Stimulated activated CD4-positive, alpha-beta T cell treated with anti-CD3 and anti-CD28 coated beads, TNF-alpha, amount 100 ng/mL, for 24 hours (primary cell): ENCODE results near the gene NTN3.
"Not testable (repeated sequence)": the region's sequence is repeated elsewhere in the genome, so short reads cannot be mapped to it uniquely, and the experiment has no call there.

Experiments used
- DNase-seq, 3 experiments: peaks; one replicate each; pipeline ENCODE4 v3.0.0-alpha.2; 2020; ENCODE audit warnings: low read depth in 3 of 3

The NTN3 gene

DNA sequence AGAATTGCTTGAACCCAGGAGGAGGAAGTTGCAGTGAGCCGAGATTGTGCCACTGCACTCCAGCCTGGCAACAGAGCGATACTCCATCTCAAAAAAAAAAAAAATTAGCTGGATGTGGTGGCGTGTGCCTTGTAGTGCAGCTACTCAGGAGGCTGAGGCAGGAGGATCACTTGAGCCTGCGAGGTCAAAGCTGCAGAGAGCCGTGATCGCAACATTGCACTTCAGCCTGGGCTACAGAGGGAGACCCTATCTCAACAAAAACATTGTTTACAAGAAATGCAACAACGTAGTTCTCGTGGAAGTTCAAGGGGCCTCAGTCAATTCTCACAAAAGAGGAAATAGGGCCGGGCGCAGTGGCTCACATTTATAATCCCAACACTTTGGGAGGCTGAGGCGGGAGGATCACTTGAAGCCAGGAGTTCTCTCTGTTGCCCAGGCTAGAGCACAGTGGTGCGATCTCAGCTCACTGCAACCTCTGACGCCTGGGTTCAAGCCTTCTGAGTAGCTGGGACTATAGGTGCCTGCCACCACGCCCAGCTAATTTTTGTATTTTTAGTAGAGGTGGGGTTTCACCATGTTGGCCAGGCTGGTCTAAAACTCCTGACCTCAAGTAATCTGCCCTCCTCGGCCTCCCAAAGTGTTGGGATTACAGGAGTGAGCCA is 29.8 kb upstream of the NTN3 start:
- not testable (repeated sequence) for DNase-seq

DNA sequence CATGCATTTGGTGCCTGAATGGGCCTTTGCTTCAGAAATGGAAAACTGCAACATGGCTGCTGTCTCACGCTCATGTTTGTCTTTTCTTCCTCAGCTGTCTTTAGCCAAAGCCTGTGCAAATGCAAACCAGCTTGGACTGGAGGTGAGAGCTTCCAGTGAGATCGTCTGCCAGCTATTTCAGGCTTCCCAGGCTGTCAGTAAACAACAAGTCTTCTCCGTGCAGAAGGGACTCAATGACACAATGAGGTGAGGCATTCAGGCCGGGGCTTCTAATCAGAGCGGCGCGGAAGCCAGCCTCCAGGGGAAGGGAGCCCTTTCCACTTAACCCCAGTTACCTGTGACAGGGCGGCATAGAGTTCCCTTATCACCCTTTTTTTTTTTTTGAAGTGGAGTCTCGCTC is 27.5 kb upstream of the NTN3 start:
- no peak for DNase-seq

DNA sequence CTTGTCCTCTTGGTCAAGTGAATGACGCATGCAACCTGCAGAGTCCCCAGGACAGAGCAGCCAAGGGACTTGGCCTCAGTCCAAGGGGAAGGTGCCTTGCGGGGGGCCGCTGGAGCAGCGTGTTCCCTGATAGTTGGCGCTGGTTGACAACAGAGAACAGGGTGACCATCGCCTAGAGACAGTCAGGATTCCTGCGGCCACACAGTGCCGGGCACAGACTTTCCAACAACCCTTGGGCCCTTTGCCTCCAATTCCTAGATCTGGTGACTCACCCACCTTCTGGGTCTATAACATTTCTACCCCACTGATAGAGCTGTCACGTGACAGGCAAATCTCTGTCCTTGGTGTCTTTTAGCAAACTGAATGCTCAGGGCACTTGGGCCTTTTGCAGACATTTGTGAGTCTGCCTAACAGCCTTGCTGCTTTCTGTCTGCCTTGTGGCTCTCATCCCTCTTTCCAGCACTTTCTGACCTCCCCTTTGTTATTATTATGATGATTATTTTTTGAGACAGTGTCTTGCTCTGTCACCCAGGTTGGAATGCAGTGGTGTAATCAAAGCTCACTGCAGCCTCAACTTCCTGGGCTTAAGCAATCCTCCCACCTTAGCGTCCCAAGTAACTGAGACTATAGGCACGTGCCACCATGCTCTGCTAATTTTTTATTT is 23.0 kb upstream of the NTN3 start:
- no peak for DNase-seq

DNA sequence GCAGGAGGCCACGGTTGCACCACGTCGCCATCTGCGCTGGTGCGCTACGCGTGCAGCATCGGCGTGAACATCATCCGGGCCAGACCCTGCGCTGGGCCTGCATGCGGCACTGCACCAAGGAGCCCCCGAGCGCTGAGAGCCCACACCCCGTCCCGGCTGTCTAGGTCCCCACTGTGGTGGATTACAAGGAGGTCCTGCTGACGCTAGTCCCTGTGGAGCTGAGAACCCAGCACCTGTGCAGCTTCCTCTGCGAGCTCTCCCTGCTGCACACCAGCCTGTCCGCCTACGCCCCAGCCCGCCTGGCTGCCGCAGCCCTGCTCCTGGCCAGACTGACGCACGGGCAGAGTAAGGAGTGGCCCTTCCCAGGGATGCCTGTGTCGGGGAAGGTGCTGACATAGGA is 22.0 kb upstream of the NTN3 start:
- no peak for DNase-seq

DNA sequence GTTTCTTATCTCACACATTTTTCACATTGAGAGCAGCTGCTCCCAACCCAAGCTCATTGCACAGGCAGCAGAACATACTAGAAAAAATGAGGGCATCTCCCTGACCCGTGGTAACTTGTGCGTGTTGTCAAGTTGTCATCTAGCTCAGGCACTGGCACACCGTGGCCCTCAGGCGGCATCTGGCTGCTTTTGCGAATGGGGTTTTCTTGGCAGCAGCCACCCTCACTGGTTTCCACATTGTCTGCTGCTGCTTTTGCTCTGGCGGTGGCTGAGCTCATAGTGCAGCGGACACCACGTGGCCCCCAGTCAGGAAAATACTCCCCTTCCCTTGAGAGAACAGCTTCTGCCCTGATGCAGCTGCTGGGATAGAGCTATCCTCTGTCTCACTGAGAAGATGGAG is 20.6 kb upstream of the NTN3 start:
- no peak for DNase-seq

DNA sequence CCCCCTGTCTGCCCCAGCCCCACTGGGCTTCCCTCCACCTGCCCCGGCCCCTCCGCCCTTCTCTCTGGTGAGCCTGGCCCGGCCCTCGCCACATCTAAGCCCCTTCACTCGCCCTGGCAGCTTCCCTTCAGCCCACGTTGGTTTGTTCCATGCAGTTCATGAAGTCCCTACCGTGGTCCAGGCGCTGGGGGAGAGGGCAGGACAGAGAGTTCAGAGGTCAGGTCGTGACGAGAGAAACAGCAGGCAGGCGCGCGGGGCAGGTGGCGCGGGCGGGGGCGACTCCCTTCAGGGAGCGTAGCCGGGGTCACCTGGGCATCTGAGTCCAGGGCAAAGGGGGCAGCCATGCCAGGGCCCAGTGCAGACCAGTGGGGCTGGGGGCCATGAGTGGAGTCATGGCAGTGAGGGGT is 20.1 kb upstream of the NTN3 start:
- DNase-seq: no peak

DNA sequence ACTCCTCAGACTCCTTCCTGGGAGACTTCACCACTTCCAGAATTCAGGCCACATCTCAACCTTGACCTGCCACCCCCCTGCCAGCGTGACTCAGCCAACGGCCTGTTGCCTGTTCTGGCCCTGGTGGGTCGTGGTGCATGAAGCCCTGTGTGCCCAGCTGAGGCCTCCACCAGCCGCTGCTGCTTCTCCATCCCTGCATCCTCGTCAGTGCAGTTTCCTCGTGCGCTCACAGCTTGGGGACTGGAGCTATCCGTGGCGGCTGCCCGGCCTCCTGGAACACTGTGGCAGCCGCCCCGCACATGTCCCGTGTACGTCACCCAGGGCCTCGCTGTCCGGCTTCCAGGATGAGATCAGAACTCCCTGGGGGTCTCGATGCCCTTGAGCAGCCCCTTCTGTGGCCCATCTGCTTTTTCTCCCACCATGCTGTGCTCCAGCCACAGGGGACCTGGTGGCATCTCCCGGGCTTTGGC is 19.2 kb upstream of the NTN3 start:
- no peak for DNase-seq

DNA sequence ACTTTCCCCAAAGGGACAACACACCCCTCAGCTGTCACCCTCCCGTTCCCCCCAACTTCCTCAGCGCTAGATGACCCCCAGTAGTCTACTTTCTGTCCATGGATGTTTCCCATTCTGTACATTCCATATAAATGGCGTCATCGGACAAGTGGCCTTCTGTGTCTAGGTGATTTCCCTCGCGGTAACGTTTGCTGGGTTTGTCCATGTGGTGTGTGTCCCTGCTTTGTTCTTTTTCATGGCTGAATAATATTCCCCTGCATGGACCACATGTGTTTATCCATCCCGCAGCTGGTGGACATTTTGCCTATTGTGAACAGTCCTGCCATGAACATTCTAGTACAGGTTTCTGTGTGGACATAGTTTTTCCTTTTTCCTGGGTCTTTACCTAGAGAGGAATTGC is 18.4 kb upstream of the NTN3 start:
- no peak for DNase-seq

DNA sequence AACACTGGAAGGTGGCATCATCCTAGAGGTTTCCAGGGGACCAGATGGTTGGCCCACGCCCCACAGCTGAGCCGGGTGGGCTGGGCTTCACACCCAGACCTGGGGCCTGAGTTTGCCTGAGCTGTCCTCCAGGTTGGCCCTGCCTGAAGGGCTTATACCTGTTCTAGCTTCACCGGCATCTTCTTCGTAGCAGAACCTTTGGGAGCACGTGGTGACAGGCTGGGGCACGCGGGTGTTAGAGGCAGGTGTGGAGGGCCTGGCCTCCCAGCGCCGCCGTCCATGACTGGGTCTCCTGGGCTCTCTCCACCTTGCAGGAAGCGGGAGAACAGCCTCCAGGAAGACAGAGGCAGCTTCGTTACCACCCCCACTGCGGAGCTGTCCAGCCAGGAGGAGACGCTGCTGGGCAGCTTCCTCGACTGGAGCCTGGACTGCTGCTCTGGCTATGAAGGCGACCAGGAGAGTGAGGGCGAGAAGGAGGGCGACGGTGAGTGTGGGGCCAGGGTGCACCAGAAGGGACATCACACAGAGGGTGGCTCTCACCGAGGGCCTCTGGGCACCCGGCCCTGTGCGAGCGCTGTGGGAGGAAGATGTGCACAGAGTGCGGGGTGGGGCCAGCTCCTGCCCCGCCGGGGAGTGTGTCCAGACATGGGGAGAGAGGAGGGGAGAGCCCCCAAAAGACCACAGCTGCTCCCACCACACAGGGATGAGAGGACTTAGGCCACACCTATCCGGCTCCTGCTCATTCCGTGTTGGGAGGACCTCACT is 15.8 kb upstream of the NTN3 start:
- no peak for DNase-seq

DNA sequence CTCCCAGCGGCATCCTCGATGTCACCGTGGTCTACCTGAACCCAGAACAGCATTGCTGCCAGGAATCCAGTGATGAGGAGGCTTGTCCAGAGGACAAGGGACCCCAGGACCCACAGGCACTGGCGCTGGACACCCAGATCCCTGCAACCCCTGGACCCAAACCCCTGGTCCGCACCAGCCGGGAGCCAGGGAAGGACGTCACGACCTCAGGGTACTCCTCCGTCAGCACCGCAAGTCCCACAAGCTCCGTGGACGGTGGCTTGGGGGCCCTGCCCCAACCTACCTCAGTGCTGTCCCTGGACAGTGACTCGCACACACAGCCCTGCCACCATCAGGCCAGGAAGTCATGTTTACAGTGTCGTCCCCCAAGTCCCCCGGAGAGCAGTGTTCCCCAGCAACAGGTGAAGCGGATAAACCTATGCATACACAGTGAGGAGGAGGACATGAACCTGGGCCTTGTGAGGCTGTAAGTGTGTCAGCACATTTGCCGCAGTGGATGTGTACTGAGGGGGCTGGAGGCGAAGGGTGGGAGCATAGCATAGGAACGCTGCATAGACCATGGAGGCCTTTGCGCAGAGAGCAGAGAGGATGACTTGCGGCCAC is 14.4 kb upstream of the NTN3 start:
- DNase-seq: no peak

DNA sequence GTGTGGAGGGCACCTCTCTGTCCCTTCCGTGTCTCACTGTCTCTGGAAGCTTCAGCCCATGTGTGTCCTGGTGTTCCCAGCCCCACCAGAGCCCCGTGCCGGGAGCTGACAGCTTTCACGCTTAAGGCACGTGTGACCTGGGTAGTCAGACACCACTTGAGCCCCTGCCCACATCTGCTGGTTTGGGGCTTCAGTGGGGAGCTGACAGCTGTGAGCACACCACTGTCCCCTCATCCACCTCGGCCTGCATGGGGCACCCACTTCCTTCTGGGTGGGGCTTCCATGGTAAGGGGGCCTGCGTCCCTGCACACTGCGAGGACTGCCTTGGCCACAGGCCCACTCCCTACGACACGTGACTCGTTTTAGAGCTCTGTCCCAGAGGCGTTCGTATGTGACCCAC is 13.8 kb upstream of the NTN3 start:
- DNase-seq: no peak

DNA sequence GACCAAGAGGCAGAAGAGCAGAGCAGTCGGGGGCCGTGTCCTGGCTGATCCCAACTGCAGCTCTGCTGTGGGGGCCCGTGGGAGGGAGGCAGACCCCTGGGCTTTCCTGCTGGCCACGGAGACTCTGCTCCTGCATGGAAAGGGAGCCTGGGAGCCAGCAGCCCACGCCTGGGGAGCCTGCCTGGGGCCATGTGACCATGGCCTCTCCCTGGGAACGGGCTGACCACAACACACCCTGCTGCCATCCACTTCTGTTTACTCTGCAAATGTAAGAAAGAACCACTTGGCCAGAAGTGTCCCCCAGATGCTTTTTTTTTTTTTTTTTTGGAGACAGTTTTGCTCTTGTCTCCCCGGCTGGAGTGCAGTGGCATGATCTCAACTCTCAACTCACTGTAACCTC is 13.2 kb upstream of the NTN3 start:
- no peak for DNase-seq

DNA sequence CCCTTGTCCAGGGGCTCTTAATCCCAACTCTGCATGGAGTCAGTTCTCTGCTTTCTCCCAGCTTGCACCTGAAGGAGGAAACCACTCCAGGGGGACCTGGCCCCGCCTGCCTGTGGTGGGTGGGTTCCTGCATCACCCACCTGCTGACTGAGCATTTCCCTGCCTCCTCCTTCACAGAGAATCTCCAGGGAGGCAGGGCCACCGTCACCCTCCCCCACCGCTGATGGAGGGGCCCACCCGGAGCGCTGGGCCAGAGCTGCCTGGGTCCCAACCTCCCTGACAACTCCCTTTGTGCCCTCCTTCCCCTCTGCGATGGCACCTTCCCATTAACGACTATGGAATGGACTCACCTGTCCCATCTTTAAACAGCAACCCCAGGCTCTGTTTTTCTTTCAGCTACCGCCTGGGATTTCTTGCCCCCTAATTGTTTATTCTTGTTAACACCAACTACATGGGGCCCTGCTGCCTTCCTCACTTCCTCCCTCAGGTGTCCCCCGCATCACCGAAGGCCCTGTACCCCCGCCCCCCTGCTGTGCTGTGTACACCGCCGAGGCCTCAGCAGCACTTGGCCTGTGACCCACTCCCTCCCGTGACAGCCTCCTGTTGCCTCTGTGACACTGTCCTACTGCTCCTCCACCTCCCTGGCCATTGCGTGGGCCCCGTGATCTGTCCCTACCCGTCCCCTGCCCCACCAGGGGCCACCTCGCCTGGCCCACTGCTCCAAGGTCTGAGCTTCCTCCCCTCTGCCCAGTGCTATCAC is 12.0 kb upstream of the NTN3 start:
- DNase-seq: no peak

DNA sequence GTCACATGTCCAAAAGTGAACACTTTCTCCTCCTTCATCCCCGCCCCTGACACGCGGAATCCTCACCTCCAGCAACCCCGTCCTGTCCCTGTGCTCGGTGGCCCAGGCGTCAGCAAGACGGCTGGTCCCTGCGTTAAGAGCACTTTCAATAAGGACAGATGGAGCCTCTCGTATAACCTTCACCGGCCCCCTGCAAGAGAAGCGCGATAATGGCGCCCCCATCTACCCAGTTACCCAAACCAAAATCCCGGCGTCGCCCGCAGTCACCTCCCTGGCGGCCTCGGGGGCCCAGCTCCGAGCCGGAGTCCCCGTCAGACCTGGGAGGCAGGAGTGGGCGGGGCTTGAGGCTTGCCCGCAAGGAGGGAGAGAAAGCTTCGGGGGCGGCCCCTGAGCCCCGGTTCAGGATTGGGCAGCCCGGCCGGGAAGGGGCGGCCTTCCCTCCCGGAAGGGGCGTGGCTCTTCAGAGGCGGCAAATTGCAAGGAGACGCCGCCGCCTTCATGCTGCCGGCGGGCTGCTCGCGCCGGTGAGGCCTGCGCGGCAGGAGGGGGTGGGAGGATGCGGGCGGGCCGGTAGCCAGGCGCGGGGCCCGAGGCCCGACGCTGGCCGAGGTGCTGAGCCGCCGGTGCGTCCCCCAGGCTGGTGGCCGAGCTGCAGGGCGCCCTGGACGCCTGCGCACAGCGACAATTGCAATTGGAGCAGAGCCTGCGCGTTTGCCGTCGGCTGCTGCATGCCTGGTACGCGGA is 11.3 kb upstream of the NTN3 start, which contains the start of gene TEDC2:
Gene TEDC2, plus strand, starts transcription at position 463 of the 744 bp plus-strand sequence. Its CDS starts 36 bp downstream, at position 499.
- peak; percentile 93 to 99 (median 93) for DNase-seq

DNA sequence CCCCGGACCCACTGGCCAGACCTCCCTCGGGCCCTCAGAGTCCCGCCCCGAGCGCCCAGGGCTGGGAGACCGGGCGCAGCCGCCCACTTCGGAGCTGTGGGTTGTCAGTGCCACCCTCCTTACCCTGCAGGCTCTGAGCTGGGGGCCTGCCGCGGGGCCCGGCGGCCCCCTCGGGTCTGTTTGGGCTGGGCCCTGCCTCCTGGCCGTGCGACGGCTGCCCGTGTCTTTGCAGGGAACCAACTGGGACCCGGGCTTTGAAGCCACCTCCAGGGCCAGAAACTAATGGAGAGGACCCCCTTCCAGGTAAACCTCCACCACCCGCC is 10.7 kb upstream of the NTN3 start:
- no peak for DNase-seq

DNA sequence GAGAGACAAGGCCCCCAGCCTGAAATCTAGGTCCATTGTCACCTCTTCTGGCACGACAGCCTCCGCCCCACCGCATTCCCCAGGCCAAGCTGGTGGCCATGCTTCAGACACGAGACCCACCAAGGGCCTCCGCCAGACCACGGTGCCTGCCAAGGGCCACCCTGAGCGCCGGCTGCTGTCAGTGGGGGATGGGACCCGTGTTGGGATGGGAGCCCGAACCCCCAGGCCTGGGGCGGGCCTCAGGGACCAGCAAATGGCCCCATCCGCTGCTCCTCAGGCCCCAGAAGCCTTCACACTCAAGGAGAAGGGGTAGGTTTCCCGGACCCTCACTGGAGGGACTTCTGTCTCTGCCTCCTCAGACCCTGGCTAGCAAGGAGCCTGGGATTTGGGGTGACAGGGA is 10.2 kb upstream of the NTN3 start:
- no peak for DNase-seq

DNA sequence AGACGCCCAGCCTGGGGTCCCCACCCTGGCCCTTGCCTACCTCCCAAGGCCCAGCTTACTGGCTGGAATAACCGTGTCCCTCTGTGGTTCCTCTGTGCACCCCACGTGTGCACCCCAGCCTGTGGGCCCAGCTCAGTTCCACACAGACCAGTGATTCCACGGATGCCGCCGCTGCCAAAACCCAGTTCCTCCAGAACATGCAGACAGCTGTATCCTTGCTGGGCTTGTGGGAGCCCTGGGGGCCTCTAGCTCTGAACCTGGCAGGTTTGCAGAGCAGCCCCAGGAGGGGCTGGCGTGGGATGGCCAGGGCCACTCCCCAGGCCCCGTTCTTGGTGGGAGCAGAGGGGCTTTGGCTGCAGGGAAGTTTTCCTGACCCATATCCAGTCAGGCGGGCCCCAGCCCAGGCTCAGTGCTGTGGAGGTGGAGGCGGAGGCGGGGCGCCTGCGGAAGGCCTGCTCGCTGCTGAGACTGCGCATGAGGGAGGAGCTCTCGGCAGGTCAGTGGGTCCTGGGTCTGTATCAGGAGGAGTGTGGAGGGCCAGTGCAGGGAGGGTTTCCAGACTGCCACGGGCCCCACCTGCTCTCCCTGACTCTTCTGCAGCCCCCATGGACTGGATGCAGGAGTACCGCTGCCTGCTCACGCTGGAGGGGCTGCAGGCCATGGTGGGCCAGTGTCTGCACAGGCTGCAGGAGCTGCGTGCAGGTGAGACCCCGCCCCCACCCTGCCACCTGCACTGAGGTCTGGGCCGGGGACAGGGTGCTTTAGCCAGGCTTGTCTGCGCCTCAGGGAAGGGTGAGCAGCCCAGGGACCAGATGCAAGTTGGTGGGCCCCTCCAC is 8.8 kb upstream of the NTN3 start:
- no peak for DNase-seq

DNA sequence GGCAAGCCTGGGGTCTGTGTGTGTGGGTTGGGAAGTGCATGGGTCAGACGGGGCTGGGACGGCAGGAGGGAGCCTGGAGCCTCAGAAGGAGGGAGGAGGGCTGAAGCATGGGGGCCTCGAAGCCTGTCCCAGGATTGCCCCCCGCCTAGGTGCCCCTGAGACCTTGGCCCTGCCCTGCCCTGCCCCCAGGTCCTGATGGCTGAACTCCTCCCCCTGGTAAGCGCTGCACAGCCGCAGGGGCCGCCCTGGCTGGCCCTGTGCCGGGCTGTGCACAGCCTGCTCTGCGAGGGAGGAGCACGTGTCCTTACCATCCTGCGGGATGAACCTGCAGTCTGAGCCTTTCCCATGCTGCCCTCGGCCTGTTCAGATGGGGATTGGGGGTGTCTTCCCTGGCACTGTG is 6.8 kb upstream of the NTN3 start:
- no peak for DNase-seq

DNA sequence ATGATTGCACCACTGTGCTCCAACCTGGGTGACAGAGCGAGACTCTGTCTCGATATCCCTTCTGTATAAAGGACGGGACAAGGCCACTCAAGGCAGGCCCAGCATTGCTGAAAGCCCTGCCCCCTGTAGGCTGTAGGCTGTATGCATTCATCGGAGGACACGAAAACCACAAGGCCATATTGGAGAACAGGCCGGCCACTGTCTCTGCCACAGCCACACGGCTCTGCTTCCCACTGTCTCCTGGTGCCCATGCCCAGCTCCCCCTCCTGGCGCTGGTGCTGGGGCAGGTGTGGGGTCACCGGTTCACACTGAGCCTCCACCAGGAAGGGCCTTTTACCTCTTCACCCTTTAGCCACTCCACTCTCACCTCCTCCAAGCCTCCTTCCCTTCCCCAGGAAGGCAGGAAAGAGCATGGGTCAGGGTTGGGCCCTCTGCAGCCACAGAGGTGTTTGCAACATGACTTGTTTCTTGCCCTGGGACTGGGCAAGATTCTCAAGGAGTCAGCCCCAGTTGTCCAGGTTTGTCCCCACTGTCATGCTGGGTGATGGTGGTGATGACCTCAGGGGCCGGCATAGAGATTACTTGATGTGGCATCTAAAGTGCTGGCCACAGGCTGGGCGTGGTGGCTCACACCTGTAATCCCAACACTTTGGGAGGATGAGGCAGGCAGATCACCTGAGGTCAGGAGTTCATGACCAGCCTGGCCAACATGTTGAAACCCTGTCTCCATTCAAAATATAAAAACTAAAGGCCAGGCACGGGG is 5.3 kb upstream of the NTN3 start:
- DNase-seq: no peak
